A549 (cell line): ENCODE results near the gene TRABD2B. TPM values are rescaled to one million over a fixed set of nuclear protein-coding genes. Genes with fewer than 3 reads are reported as not detected.

Experiments
- ATAC-seq, 2 experiments: fragments of 200-7000 bp in 1 of 2; fragments of >200 bp in 1 of 2; cut with Nextera tagmentation in 1 of 2; cut with Tn5 transposase in 1 of 2; 3 replicates each; pipeline versions ENCODE4 v1.8.0 to v1.9.1; 2018 to 2020; ENCODE audit warnings: mild to moderate bottlenecking in 1 of 2, moderate library complexity in 1 of 2
- CTCF ChIA-PET: fragments of 300-600 bp; sonication (Branson Sonifier 250); formaldehyde crosslinking; extraction: SDS; loops from one replicate; lab custom pipeline; 2021; ENCODE audit warnings: antibody characterized with exemption, inconsistent platforms; lab: Yijun Ruan, JAX
- POLR2A ChIA-PET: fragments of 350-600 bp; formaldehyde crosslinking; extraction: SDS; loops from one replicate; lab custom pipeline; 2021; ENCODE audit warnings: antibody characterized with exemption, inconsistent platforms; lab: Yijun Ruan, JAX
- DNase-seq, 2 experiments: peaks; one replicate each; pipeline versions ENCODE4 v3.0.0 to v3.0.0-alpha.2; 2011 to 2016; ENCODE audit warnings: low read depth in 1 of 2, low spot score in 1 of 2
- FAIRE-seq: peaks from 2 replicates; lab custom pipeline; 2011; peaks lifted over from hg19 to GRCh38; lab: Jason Lieb, UNC
- H3K27ac ChIP-seq, 2 experiments: fragments of >200 bp; sonication (Bioruptor Twin); formaldehyde crosslinking; 3 replicates each; pipeline ENCODE4 v1.5.1; 2016 to 2017
- H3K4me1 ChIP-seq: fragments of >200 bp; sonication (Bioruptor Twin); formaldehyde crosslinking; 3 replicates; pipeline ENCODE4 v1.6.1; 2016
- H3K4me2 ChIP-seq: fragments of >200 bp; sonication (Bioruptor Twin); formaldehyde crosslinking; 3 replicates; pipeline ENCODE4 v1.6.1; 2016
- H3K4me3 ChIP-seq: fragments of >200 bp; sonication (Bioruptor Twin); formaldehyde crosslinking; 3 replicates; pipeline ENCODE4 v1.5.1; 2016
- H3K9me3 ChIP-seq: fragments of >200 bp; sonication (Bioruptor Twin); formaldehyde crosslinking; 3 replicates; pipeline ENCODE4 v1.6.1; 2016
- BHLHE40 ChIP-seq: IDR thresholded peaks from 2 replicates; pipeline ENCODE4 v1.6.1; 2012; ENCODE audit warnings: low read depth, low read length, inconsistent platforms
- CBX2 ChIP-seq: fragments of 200-600 bp; sonication (generic); IDR thresholded peaks from 2 replicates; pipeline ENCODE4 v1.6.1; 2016; ENCODE audit warnings: low read depth, mild to moderate bottlenecking, borderline replicate concordance
- CEBPB ChIP-seq, 2 experiments: fragments of >200 bp in 1 of 2; sonication (Bioruptor Twin) in 1 of 2; formaldehyde crosslinking in 1 of 2; IDR thresholded peaks; 2 replicates each; pipeline ENCODE4 v1.6.1; 2012 to 2016
- FOSB ChIP-seq: fragments of 250-450 bp; sonication (Bioruptor Pico); IDR thresholded peaks from 2 replicates; pipeline ENCODE4 v1.5.0; 2020; ENCODE audit warnings: mild to moderate bottlenecking, moderate library complexity
- FOSL2 ChIP-seq, 2 experiments: fragments of 450-650 bp in 1 of 2; fragments of >200 bp in 1 of 2; sonication (Bioruptor Twin) in 1 of 2; formaldehyde crosslinking; IDR thresholded peaks; 2 replicates each; pipeline versions ENCODE4 v1.5.0 to v1.6.1; 2016 to 2020; ENCODE audit warnings: mild to moderate bottlenecking in 1 of 2, moderate library complexity in 1 of 2
- FOXS1 ChIP-seq: fragments of 250-450 bp; sonication (Bioruptor Pico); IDR thresholded peaks from 2 replicates; pipeline ENCODE4 v1.5.0; 2020; ENCODE audit warnings: mild to moderate bottlenecking, moderate library complexity
- HDAC2 ChIP-seq: fragments of 200-600 bp; sonication (generic); IDR thresholded peaks from 2 replicates; pipeline ENCODE4 v1.6.1; 2016
- HEYL ChIP-seq: fragments of 250-450 bp; sonication (Bioruptor Pico); IDR thresholded peaks from 2 replicates; pipeline ENCODE4 v1.8.0; 2021; ENCODE audit warnings: mild to moderate bottlenecking, moderate library complexity
- HOXA7 ChIP-seq: fragments of 250-450 bp; sonication (Bioruptor Pico); IDR thresholded peaks from 2 replicates; pipeline ENCODE4 v1.5.0; 2020; ENCODE audit warnings: mild to moderate bottlenecking, moderate library complexity
- KDM5A ChIP-seq: fragments of 200-600 bp; sonication (generic); IDR thresholded peaks from 2 replicates; pipeline ENCODE4 v1.6.1; 2016; ENCODE audit warnings: antibody characterized with exemption, mild to moderate bottlenecking
- MYC ChIP-seq: IDR thresholded peaks from 2 replicates; pipeline ENCODE4 v1.6.1; 2012; ENCODE audit warnings: mild to moderate bottlenecking, inconsistent platforms, low read length, improper control_type of control experiment, borderline replicate concordance
- PHF8 ChIP-seq: fragments of 200-600 bp; sonication (generic); IDR thresholded peaks from 2 replicates; pipeline ENCODE4 v1.6.1; 2016; ENCODE audit warnings: low read depth, mild to moderate bottlenecking, antibody characterized with exemption, moderate library complexity, borderline replicate concordance
- RARB ChIP-seq: fragments of 250-450 bp; sonication (Bioruptor Pico); IDR thresholded peaks from 2 replicates; pipeline ENCODE4 v1.8.0; 2021; ENCODE audit warnings: mild to moderate bottlenecking, moderate library complexity
- RCOR1 ChIP-seq: fragments of 150-350 bp; IDR thresholded peaks from 2 replicates; pipeline ENCODE4 v1.6.1; 2014; ENCODE audit warnings: antibody characterized with exemption, low read length, low read depth
- RFX5 ChIP-seq: fragments of 450-650 bp; IDR thresholded peaks from 2 replicates; pipeline ENCODE4 v1.7.1; 2014; ENCODE audit warnings: antibody characterized with exemption, mild to moderate bottlenecking, moderate library complexity
- RNF2 ChIP-seq: fragments of 200-600 bp; sonication (generic); IDR thresholded peaks from 2 replicates; pipeline ENCODE4 v1.6.1; 2016; ENCODE audit warnings: low read depth, mild to moderate bottlenecking, antibody characterized with exemption, moderate library complexity, borderline replicate concordance
- TFCP2L1 ChIP-seq: fragments of 250-450 bp; sonication (Bioruptor Pico); IDR thresholded peaks from 2 replicates; pipeline ENCODE4 v1.5.0; 2021; ENCODE audit warnings: mild to moderate bottlenecking
- ZFP36 ChIP-seq: fragments of 450-650 bp; IDR thresholded peaks from 2 replicates; pipeline ENCODE4 v1.6.1; 2014; ENCODE audit warnings: borderline replicate concordance; ENCODE audit not compliant: partially characterized antibody
- ZNF302 ChIP-seq: fragments of 250-450 bp; sonication (Bioruptor Pico); IDR thresholded peaks from 2 replicates; pipeline ENCODE4 v1.9.0; 2021; ENCODE audit warnings: inconsistent platforms, mild to moderate bottlenecking, moderate library complexity
- whole genome bisulfite sequencing: methylation state at CpG from one replicate; pipeline ENCODE4 v1.1.6; 2017; ENCODE audit errors: missing lambda C conversion rate; 5-methylcytosine and 5-hydroxymethylcytosine counted together
- polyA plus RNA-seq, 4 experiments: library from polyadenylated mRNA; depleted of rRNA in 3 of 4; stranded (reverse); fragments of >200 nt; fragmentation: RNase III in 1 of 4; extraction: RNeasy Plus Mini Kit Qiagen cat#74134 plus additional on column Dnase treatment in 1 of 4; gene quantifications; 2 replicates in 3 of 4; 3 replicates in 1 of 4; pipeline ENCODE4 v1.2.3, GENCODE V29; 2011 to 2017
- TF ChIP-seq, protein P1 (sequence below): fragments of 250-450 bp; sonication (Bioruptor Pico); IDR thresholded peaks from 2 replicates; pipeline ENCODE4 v1.5.0; 2020; ENCODE audit warnings: low read depth, mild to moderate bottlenecking, moderate library complexity
- TF ChIP-seq, protein P2 (sequence below): fragments of 150-350 bp; IDR thresholded peaks from 2 replicates; pipeline ENCODE4 v1.6.1; 2014; ENCODE audit warnings: low read depth, mild to moderate bottlenecking, low read length
- TF ChIP-seq, protein P3 (sequence below): IDR thresholded peaks from 2 replicates; pipeline ENCODE4 v1.6.1; 2012
- TF ChIP-seq, protein P4 (sequence below): fragments of >200 bp; sonication (Bioruptor Twin); formaldehyde crosslinking; IDR thresholded peaks from 2 replicates; pipeline ENCODE4 v1.6.1; 2016
- TF ChIP-seq, protein P5 (sequence below): IDR thresholded peaks from 2 replicates; pipeline ENCODE4 v1.6.1; 2012; ENCODE audit warnings: low read depth, borderline replicate concordance
- TF ChIP-seq, protein P6 (sequence below): fragments of 200-600 bp; sonication (generic); IDR thresholded peaks from 2 replicates; pipeline ENCODE4 v1.6.1; 2016; ENCODE audit warnings: antibody characterized with exemption, mild to moderate bottlenecking, moderate library complexity

Gene TRABD2B
- polyA plus RNA-seq, 2 of the 4 experiments (the other 2 are of a cell fraction): 0.04 to 0.21 TPM

DNA sequence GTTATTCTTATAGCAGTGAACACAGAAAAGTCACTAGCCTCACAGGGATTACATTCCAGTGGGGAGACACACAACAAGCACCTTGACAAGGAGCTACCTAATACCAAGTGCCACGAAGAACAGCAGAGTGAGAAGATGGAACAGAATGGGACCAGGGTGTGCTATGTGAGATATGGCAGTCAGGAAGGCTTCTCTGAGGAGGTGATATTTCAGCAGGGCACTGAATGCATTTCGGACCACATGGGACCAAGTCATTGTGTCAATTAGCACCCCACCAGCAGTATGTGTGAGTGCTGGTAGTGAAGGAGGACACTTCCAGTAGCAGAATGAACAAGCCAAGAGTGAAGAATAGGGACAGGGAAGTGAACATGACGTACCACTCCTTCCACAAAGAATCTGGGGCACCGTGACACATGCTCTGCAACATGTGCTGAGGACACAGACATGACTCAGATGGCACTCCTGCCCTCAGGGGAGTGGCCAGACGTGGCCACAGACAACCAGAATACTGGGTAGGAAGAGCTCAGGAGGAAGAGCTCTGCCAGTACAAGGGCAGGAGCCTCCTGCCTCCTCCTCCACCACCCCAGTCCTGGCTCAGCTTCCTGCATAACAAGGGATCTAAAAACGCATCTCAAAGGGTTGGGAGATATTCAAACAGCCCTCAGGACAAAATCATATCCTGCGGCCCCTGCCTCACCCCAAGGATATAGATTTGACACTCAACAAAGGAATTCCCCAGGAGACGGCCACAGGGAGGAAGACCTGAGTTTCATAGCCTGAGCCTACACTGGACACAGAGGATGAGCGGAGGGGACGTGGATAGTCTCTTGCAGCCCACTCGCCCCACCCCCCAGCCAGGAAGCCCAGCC is 102.5 kb downstream of the TRABD2B start:
- FAIRE-seq: no peak
- CTCF ChIA-PET: no interaction called here

DNA sequence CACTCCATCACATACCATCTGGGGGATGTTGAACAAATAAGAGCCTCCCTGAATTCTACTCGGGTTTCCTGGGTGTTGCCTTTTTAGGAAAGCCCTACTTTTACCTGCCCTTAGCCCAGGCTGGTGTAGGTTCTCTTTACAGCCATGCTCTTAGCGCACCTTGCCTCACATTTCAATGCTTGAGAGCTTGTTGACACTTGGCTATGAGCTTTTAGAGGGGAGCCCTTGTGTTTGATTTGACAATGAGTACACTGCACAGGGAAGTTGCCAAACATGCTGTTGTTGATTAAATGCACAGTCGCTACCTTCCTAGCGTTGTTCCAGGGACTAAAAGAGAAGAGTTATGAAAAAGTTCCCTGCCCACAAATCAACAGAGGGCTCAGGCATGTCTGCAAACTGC is 103.8 kb downstream of the TRABD2B start:
- TF ChIP-seq, protein P1, sequence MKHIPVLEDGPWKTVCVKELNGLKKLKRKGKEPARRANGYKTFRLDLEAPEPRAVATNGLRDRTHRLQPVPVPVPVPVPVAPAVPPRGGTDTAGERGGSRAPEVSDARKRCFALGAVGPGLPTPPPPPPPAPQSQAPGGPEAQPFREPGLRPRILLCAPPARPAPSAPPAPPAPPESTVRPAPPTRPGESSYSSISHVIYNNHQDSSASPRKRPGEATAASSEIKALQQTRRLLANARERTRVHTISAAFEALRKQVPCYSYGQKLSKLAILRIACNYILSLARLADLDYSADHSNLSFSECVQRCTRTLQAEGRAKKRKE (CRISPR knock-in tag): no peak
- TF ChIP-seq PHF8 (no peak), BHLHE40 (no peak), ZNF302 (CRISPR knock-in tag) (no peak), RCOR1 (no peak), CEBPB (IDR thresholded peaks at IDR 0.05) (no peak), RNF2 (no peak), ZFP36 (no peak), CBX2 (no peak), HDAC2 (no peak), KDM5A (no peak)
- TF ChIP-seq, protein P2, sequence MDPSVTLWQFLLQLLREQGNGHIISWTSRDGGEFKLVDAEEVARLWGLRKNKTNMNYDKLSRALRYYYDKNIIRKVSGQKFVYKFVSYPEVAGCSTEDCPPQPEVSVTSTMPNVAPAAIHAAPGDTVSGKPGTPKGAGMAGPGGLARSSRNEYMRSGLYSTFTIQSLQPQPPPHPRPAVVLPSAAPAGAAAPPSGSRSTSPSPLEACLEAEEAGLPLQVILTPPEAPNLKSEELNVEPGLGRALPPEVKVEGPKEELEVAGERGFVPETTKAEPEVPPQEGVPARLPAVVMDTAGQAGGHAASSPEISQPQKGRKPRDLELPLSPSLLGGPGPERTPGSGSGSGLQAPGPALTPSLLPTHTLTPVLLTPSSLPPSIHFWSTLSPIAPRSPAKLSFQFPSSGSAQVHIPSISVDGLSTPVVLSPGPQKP: no peak
- TF ChIP-seq, protein P3, sequence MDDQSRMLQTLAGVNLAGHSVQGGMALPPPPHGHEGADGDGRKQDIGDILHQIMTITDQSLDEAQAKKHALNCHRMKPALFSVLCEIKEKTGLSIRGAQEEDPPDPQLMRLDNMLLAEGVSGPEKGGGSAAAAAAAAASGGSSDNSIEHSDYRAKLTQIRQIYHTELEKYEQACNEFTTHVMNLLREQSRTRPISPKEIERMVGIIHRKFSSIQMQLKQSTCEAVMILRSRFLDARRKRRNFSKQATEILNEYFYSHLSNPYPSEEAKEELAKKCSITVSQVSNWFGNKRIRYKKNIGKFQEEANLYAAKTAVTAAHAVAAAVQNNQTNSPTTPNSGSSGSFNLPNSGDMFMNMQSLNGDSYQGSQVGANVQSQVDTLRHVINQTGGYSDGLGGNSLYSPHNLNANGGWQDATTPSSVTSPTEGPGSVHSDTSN: no peak
- TF ChIP-seq, protein P4, sequence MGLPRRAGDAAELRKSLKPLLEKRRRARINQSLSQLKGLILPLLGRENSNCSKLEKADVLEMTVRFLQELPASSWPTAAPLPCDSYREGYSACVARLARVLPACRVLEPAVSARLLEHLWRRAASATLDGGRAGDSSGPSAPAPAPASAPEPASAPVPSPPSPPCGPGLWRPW: no peak
- TF ChIP-seq, all 56 proteins: peak for 0
- no peak for FAIRE-seq
- no peak for DNase-seq
- CTCF ChIA-PET: no interaction called here
- peak overlapping the region in 1 of 2 experiments; percentile 54; a peak in 1 of 6 replicates for H3K27ac ChIP-seq
- H3K9me3 ChIP-seq: no peaks in the 10 kb centered on the region
- peaks cover 10% of the 10 kb centered on the region for H3K4me1 ChIP-seq
- no peak for ATAC-seq
- POLR2A ChIA-PET: no interaction called here
- no peak overlapping the region for H3K4me3 ChIP-seq
- H3K4me2 ChIP-seq: no peak overlapping the region
- WGBS: 61% methylated on average over 4 of the region's 4 CpGs

More for the DNA sequence above, 102.5 kb downstream of the TRABD2B start:
- Histone ChIP-seq H3K4me1 (peaks cover 10% of the 10 kb centered on the region), H3K27ac (peak overlapping the region; percentile 26 to 60; a peak in 2 of 6 replicates), H3K4me3 (no peak overlapping the region), H3K4me2 (peak overlapping the region; percentile 47), H3K9me3 (no peaks in the 10 kb centered on the region)
- TF ChIP-seq, protein P5, sequence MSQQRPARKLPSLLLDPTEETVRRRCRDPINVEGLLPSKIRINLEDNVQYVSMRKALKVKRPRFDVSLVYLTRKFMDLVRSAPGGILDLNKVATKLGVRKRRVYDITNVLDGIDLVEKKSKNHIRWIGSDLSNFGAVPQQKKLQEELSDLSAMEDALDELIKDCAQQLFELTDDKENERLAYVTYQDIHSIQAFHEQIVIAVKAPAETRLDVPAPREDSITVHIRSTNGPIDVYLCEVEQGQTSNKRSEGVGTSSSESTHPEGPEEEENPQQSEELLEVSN: no peak
- peak; percentile 17 for TF ChIP-seq ZFP36
- ATAC-seq: peak; percentile 79 to 87
- peak; percentile 28 to 54 for DNase-seq
- 48% methylated on average over 8 of the region's 11 CpGs for WGBS
- POLR2A ChIA-PET: no interaction called here

DNA sequence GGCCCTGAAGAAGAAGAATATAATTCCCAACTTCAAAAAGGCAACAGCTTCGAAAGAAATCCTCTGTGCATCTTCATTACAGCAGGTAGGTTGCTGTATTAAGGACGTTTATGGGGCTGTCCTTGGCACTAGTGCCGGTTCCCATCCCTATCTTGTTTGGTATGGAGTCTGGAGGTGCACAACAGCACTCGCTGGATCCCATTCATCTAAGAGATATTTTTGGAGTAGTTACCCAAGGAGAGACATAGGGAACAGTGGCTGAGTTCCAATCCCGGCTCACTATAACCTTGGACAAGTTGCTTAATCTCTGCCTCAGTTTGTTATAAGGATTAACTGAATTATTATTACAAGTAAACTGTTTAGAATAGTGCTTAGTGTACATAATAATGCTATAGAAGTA is 106.4 kb downstream of the TRABD2B start:
- 44% methylated on average over 5 of the region's 5 CpGs for WGBS
- ChIA-PET POLR2A (no interaction called here), CTCF (no interaction called here)
- no peak overlapping the region for H3K4me2 ChIP-seq
- H3K9me3 ChIP-seq: no peaks in the 10 kb centered on the region
- peaks cover 10% of the 10 kb centered on the region for H3K4me1 ChIP-seq
- H3K4me3 ChIP-seq: no peak overlapping the region
- DNase-seq (no peak), FAIRE-seq (no peak), ATAC-seq (no peak)
- H3K27ac ChIP-seq: no peak overlapping the region
- TF ChIP-seq FOSL2 (IDR thresholded peaks at IDR 0.05): no peak
- TF ChIP-seq FOSL2 (CRISPR knock-in tag; IDR thresholded peaks at IDR 0.05): no peak
- TF ChIP-seq RCOR1: no peak
- no peak for TF ChIP-seq TFCP2L1
- no peak for TF ChIP-seq RFX5
- TF ChIP-seq HOXA7 (CRISPR knock-in tag): no peak
- TF ChIP-seq FOXS1: no peak
- no peak for TF ChIP-seq RARB (CRISPR knock-in tag)
- no peak for TF ChIP-seq FOSB (CRISPR knock-in tag)
- TF ChIP-seq HEYL: no peak
- no peak for TF ChIP-seq MYC
- TF ChIP-seq, protein P6, sequence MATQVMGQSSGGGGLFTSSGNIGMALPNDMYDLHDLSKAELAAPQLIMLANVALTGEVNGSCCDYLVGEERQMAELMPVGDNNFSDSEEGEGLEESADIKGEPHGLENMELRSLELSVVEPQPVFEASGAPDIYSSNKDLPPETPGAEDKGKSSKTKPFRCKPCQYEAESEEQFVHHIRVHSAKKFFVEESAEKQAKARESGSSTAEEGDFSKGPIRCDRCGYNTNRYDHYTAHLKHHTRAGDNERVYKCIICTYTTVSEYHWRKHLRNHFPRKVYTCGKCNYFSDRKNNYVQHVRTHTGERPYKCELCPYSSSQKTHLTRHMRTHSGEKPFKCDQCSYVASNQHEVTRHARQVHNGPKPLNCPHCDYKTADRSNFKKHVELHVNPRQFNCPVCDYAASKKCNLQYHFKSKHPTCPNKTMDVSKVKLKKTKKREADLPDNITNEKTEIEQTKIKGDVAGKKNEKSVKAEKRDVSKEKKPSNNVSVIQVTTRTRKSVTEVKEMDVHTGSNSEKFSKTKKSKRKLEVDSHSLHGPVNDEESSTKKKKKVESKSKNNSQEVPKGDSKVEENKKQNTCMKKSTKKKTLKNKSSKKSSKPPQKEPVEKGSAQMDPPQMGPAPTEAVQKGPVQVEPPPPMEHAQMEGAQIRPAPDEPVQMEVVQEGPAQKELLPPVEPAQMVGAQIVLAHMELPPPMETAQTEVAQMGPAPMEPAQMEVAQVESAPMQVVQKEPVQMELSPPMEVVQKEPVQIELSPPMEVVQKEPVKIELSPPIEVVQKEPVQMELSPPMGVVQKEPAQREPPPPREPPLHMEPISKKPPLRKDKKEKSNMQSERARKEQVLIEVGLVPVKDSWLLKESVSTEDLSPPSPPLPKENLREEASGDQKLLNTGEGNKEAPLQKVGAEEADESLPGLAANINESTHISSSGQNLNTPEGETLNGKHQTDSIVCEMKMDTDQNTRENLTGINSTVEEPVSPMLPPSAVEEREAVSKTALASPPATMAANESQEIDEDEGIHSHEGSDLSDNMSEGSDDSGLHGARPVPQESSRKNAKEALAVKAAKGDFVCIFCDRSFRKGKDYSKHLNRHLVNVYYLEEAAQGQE: no peak
